ENCODE measurements around the gene LKAAEAR1. TPM values are rescaled to one million over a fixed set of nuclear protein-coding genes. Genes with fewer than 3 reads are reported as not detected.

The LKAAEAR1 gene
- total RNA-seq, 1 donor from 2014 or later, result not detected

DNA sequence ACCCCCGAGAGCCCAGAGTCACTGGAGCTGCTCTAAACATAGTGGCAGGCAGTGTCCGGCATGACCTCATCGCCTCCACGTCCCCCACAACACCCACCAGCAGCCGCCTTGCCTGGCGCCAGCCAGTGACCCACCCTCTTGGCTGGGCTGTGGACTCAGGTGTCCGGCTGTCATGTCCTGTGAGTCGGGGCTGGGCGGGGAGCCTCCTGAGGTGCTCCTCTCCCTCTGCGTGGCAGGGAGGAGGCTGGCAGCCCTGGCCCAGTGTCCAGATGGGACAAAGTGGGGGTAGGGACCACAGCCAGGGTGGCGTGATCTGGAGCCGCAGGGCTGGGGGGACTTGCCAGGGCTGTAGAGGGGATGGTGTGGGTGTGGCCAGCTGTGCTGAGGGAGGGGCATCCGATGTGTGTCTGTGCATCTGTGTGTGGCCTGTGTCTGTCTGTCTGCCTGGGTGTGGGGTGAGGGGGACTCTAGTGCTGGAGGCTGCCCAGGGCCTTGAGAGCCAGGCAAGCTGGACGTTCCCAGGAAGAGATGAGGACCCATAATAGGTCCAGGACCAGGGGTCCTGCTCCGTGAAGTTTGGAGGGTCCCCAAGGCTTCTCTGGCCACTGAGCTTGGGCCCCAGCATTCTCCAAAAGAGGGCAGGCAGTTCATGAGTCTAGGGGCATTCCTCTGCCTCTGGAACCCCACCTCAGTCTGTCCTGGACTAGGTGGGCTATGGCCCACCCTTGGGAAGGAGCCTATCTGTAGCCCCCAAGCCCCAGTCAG, 32.5 kb downstream of the LKAAEAR1 start:
- no peak for DNase-seq (ENCODE audit: low read depth)

DNA sequence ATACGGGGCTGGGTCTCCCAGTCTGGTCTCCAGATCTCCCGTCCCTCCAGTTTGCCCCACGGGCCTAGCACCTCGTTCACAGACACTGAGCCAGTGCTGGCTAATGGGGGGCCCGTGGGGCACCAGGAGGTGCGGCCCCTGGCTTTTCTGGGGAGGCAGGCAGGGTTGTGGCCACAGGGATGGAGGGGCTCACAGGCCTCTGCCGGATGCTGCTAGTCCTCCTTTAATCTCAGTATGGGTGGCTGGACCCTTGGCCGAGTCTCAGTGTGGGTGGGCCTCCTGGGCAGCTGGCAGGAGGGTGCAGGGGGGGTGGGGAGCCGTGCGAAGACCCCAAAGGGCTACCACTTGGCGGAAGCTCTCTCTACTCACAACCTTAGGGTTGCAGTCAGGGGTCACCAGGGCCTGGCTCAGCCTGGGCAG, 33.2 kb downstream of the LKAAEAR1 start:
- no peak for DNase-seq (ENCODE audit: low read depth)

DNA sequence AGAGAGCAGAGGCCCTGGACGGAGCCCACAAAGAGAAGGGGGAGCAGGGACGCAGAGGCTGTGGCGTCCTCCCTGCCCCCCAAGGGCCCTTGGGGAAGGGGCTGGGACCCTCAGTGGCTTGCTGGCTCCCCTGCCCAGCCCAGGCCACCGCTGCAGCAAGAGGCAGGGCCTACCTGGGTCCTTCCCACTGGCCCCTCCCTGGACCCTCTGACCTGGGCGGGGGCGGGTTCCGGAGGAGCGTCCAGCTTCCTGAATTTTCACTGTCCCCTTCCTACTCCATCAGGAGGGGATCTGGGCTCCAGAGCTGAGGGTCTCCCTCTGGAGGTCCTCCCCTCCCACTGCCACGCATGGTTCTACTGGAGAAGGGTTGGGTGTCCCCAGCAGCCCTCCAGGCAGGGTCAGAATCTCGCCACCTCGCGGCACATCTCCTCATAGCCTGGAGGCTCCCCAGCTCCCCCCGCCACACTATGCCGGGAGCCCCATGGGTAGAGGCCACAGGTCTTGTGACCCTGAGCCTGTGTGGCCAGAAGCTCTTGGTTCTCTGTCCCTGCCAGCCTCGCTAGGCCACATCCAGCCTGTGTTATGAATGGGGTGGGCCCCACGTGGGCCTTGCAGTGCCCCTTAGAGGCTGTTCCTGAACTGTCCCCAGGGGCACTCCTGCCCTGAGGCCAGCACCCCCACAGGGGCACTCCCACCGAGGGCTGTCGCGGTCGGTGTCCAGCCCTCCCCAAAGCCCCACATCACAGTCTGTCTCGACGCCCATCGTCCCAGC, 33.8 kb downstream of the LKAAEAR1 start:
- no peak for DNase-seq (ENCODE audit: low read depth)

DNA sequence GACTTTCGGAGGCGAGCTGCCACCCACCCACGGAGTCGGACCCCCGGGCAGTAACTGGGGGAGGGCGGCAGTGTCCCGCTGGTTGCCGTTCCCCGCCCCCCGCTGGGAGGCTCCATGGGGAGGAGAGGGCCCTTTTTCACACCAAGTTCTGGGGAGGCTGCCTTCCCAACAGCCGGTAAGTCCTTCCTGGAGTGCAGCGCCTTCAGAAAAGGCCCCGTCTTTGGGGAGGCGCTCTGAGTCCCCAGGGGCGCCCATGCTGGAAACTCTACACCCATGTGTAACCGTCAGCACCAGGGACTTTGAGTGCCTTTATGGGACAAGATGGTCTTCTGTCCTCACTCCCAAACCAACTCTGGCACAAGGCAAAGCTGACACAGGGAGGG, 34.3 kb downstream of the LKAAEAR1 start:
- DNase-seq (ENCODE audit: low read depth), result no peak

DNA sequence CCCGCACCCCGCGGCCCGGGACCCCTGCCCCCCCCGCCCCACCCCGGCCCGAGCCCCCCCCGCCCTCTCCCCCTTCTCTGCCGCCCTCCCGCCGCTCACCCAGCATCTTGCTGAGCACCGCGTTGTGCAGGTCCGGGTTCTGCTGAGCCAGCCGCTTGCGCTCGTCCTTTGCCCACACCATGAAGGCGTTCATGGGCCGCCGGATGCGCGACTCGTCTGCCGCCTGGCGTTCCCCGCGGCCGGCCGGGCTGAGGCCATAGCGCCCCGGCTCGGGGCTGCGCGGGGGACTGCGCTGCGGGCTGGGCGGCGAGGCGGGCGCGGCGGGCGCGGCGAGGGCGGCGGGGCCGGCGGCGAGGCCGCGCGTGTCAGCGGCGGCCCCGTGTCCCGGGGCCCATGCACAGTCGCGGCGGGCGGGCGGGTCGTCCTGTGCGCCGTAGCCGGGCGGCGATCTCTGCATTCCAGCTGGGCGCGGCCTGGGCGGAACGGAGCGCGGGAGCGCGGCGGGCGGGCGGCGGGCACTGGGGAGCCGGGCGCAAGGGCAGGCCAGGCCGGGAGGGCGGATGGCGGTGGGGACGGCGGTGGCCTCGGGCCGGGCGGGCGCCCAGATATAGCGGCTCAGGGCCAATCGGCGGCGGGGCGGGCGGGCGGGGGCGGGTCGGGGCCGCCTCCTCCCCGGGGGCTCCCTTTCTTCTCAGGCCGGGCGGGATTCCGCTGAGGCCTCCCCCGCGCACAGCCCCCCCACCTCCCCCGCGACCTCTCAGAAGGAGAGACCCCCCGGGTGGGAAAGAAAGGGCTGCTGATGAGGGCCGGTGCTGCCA, 34.9 kb downstream of the LKAAEAR1 start, which contains the start of gene SOX18:
TSS of gene SOX18 (minus strand) at position 580 of the 818 bp plus-strand sequence. CDS start at position 457, 123 bp downstream.
- no peak for DNase-seq (ENCODE audit: low read depth)

DNA sequence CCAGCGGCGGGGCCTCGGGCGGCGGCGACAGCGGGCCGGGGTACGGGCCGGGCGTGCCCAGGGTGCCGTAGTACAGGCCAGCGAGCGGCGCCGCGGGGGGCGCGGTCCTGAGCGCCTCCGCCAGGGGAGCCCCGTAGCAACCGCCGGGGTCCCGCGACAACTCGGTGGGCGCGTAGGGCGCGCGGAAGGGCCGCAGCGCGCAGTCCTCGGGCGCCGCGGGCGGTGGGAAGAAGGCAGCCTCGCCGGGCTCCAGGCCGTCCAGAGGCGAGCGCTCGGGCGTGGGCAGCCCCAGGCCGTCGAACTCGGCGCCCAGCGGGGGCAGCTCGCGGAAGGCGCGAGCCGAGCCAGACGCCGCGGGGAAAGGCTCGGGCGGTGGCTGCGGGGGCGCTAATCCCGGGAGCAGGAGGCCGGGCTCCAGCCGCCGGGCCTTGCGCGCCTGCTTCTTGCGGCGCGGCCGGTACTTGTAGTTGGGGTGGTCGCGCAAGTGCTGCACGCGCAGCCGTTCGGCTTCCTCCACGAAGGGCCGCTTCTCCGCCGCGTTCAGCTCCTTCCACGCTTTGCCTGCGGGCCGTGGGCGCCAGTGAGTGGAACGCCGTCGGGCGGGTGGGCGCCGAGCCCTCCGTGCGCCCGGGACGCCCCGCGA, 35.7 kb downstream of the LKAAEAR1 start:
- no peak for DNase-seq (ENCODE audit: low read depth)

DNA sequence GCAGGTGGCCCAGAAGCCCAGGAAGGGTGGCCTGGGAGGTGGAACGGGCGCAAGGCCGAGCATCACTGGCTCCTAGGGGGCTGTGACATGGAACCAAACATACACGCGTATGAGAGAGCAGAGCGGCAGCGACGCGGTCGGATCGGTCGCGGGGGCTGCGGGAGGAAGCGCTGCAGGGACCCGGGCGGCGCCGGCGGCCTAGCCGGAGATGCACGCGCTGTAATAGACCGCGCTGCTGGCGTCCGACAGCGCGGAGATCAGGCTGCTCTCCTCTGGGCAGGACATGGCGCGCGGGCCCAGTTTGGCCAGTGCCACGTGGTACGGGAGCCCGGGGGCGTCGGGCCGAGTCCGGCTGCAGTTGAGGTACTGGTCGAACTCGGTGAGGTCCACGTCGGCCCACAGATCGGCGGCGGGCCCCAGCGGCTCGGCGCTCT, 36.2 kb downstream of the LKAAEAR1 start:
- no peak for DNase-seq (ENCODE audit: low read depth)

DNA sequence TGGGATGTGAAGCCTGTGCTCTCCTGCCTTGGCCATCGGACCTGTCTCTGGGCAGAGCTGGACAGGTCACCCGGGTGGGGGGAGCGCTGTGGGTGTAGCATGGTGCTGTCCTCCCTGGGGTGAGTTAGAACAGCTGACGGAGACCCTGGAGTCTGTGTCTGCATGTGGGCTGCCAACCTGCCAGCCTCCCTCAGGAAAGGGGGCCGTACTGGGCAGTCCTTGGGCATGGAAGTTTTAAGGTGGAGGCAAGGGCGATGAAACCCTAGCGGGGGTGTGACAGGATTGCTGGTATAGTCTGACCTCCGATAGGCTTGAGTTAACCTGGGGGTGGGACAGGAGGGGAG, 37.2 kb downstream of the LKAAEAR1 start:
- DNase-seq (ENCODE audit: low read depth), result no peak

DNA sequence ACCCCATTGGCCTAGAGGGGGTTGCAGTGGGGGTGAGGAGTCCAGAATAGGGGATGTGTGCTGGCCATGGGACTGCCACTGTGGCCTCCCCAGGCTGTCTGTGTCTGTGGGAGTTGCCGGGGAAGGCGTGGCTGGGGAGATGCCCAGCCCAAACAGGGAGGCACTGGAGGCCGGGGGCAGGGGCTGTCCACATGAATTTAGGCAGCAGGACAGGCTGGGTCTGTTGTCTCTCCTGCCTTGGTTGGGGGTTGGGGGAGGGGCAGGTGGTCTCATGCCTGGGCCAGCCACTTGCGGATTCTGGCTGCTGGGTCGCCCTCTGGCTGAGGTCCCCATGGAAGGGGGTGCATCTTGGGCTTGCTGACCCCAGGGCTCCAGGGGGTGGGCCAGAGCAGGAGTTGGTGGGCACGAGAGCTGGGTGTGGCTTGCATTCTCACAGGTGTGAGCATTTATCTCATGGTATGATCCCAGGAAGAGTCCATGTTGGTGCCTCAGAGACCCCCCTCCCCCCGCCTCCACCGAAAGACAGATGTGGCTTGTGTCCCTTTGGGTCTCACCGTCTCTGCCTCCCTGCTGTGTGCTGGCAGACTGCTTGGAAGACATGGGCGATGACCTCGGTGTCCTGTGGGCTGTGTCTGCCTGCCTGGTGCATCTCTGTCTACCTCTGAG, 38.7 kb downstream of the LKAAEAR1 start:
- DNase-seq (ENCODE audit: low read depth), result no peak

DNA sequence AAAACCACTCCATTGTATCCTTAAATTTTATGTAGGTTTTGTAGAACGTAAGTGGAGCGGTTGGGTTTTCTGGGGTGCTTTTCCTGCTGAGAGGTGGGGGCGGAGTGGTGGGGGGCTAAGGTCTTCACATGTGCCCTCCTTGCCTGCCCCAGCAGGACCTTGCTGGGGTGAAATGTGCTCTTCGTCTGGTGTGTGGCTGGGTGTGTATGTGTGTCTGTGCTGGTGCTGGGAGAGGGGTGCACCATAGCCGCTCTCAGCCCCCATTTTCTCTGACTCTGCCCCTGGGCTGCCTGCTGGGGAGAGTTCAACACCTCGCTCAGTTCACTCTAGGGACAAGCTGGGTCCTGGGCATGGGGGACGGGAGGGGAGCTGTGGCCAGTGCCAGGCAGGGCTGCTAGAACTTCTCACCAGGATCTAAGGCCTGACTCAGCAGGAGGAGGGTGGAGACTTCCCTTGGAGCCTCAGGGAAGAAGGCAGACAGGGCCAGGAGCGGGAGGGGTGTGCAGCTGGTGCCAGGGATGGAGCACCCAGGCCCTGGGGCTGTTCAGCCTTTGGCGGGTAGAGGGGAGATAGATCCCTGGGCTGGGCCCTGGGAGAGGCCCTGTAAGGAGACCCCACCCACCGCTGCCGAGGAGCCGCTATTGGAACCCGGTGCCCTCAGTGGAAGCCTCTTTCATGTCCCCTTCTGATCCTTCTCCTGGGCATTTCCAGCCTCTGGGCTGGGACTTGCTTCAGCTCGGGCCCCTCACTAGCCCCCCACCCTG, 39.5 kb downstream of the LKAAEAR1 start:
- peak; percentile 49 for DNase-seq (ENCODE audit: low read depth)

DNA sequence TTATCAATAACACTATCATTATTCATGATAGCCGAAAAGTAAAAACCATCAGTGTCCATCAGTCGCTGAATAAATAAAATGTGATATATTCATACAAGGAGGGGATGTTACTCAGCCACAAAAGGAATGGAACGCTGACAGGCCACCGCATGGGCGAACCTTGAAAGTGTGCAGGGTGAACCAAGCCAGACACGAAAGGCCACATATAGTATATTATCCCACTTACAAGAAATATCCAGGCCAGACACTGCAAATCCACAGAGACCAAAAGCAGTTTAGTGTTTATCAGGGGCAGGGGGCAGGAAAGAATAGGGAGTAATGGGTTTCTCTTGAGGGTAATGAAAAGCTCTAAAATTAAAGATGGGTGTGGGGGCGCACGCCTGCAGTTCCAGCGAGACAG, 40.4 kb downstream of the LKAAEAR1 start:
- DNase-seq (ENCODE audit: low read depth), result no peak

DNA sequence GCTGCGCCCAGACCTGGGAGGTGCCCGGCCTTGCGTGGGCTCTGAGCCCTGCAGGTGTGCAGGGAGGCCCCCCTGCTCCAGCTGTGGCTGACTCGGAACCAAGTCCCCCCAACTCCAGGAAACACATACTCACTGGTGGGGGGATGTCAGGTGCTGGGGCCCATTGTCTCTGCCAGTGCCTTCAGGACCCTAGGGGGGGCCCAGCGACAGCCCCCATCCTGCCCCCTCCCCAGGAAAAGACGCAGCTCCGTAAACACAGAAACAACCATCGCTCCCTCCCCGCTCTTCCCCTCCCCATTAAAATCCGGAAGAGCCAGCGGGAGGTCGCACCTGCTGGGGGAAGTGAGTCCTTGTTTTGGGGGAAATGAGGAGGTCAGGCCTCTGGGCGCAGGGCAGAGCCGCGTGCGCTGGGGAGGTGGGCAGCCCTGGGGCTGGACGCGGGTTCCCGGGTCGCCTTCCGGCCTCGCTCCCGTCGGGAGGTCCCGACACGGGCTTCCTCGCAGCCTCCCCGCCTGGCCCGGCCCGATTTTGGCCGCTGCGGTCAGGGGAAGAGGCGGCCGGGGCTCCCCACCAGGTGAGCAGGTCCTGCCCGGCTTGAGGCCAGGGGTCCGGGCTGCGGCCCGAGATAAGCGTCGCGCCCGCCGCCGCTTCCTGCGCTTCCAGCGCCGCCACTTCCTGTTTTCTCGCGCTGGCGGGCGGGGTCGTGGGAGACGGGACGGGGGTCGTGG, 42.0 kb downstream of the LKAAEAR1 start:
- no peak for DNase-seq (ENCODE audit: low read depth)

DNA sequence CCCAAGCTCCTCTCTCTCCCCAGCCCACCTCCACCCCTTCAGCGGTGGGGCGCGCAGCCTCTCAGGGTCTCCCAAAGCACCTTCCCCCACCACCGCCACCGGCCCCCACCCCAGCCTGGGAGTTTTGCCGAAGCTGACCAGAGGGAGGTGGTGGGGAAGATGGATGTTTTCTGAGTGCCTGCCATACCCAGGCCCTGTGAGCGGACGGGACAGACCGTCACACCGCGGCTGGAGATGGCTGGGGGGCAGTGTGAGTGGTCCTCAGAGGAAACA, 42.5 kb downstream of the LKAAEAR1 start:
- DNase-seq (ENCODE audit: low read depth), result no peak

DNA sequence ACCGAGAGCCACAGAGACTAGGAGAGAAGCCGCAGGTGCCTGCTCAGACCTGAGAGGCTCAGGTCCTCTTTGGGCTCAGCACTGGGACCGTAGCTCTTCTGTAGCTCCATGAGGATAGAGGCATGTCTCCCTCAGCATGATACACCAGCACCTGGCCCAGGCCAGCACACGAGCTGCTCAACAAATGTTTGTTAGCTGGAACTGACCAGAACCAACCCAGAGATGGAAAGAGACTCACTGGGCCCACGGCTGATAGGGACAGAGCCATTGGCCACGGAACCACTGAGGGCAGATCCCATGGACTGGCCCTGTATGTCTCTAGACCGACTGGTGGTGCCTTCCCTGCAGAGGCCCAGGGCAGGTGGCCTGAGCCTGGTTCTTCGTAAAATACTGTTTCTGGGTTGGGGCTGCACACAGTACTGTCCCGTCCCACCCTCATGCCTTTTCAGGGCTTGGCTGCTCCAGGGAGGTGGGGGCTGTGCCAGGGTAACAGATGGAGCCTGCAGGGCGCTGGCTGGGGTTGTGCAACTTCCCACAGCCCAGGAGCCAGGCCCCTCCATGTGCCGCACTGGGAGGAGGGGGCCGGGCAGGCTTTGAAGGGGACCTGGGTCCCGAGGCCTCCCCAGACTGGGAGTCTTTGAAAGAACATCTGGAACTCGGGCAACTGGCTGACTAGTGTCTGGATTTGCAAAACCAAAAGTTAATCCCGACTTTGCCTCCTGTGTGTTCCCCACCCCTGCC, 43.0 kb downstream of the LKAAEAR1 start:
- DNase-seq (ENCODE audit: low read depth), result no peak

DNA sequence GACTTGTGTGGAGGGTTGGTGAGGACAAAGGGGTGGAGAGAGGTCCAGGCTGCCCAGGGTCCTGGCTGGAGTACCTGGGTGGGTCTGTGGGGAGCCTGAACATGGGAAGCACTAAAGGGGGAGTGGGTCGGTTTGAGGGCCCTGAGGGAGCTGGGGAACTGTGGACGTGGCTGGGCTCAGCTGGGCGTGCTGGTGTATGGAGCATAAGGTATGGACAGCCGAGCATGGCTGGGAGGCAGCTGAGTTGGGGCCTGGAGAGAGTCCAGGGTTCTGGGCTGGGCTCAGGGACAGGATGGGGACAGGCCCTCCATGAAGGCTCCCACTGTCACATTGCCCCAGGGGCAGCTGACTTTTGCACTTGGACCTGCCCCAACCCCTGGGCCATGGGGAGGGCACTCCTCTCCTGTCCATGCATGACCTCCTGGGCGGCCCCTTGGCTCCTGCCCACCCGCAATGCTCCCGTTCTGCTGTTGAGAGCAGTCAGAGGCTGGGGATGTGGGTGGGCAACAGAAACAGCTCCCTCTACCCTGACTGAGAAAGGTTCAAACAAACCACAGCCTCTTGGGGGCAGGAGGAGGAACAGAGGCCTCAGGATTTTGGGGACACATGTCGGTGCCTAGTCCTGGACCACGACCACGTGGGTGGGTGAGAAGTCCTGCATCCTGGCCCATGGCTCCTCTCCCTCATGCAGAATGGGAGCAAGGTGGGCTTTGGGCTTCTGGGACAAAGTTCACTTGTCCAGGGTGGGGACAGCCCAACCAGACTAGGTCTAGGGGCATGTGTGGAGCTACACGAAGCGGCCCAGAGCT, 43.8 kb downstream of the LKAAEAR1 start:
- no peak for DNase-seq (ENCODE audit: low read depth)

DNA sequence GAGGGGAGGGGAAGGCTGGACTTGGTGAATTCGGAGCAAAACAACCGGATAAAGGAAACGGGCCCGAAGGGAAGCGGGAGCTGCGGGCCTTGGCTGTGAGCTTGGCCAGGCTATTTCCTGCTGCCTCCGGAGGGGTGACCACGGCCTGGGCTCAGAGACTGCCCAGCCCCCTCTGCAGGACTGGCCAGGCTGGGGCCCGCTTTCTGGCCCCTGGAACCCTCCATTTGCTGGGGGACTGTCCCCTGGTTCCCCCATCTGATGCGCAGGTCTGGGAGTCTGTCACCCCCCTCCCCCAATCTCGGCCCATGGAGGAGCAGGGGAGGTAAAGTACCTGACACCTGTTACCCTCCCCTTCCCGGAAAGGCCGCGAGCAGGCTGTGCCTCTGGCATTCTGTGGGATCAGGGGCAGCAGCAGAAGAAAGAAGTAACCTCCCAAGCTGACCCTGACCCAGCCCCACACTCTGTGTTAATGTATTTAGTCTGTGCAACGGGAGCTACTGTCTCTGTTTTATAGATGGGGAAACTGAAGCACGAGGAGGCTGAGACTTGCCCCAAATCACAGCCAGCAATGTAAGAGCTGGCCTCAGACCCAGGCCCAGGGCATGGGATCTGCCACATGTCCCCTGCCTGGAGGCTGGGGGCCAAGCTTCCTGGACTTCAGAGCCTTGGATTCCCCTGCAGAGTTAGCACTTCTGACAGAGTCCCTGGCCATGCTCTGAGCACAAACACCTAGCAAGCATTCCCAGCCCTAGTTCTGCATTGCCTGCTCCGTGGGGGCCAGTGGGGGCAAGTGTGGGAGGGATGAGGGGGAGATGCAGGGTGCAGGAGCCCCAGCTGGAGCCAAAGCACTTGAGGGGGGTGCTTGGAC, 44.7 kb downstream of the LKAAEAR1 start:
- no peak for DNase-seq (ENCODE audit: low read depth)

DNA sequence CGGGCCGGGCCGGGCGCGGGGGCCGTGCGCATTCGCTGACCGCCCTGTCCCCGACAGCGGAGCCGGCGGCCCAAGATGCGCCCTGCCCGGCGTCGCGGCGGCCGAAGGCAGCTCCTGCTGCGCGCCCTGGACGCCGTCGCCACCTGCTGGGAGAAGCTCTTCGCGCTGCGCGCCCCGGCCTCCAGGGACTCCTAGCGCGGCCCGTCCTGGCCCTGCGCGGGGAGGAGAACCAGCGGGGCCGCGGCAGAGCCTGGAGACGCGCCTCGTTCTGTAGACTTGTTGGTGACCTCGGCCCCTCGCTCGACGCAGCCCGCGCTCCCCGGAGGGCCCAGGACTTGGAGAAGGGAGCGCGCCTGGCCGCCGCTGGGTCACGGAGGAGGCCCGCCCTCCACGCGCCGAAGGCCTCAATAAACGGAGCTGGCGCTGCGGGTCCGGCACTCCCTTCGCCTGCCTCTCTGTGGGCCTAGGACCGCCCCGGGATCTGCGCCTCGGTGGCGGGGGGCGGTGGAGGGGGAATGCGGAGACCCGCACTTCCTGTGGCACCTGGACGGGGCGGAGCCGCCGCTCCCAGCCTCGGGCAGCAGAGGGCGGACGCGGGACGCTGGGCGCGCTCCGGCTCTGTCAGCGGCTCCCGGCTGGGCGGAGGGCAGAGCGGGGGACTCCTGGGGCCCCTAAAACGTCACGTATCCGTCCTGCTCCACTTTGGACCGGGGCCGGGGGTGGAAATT, 45.5 kb downstream of the LKAAEAR1 start:
- peak; percentile 23 for DNase-seq (ENCODE audit: low read depth)
